NCI-H1694 (cell line): ENCODE data around the gene TBCEL.
A peak's percentile ranks its signal among the peaks of the same experiment; 100 is the strongest.
"Not testable (repeated sequence)": the region's sequence is repeated elsewhere in the genome, so short reads cannot be mapped to it uniquely, and the experiment has no call there.

ENCODE experiments used
- DNase-seq: peaks from one replicate; lab custom pipeline; 2025; lab: John Stamatoyannopoulos, UW

TBCEL gene

GRCh38 chr11:121106812-121107211 lies 82.9 kb downstream of the TBCEL start:
- DNase-seq, result no peak

- no peak for DNase-seq
These were observed 84.5 kb downstream of the TBCEL start for GRCh38 chr11:121108413-121108812.

GRCh38 chr11:121109471-121109870 lies 85.6 kb downstream of the TBCEL start:
- DNase-seq, result no peak

GRCh38 chr11:121109916-121110586 lies 86.1 kb downstream of the TBCEL start:
- no peak for DNase-seq

GRCh38 chr11:121110871-121111724 lies 87.2 kb downstream of the TBCEL start:
- DNase-seq, result no peak

GRCh38 chr11:121112498-121113455 lies 88.9 kb downstream of the TBCEL start:
- peak; percentile 14 for DNase-seq

GRCh38 chr11:121113611-121114010 lies 89.7 kb downstream of the TBCEL start:
- no peak for DNase-seq

- not testable (repeated sequence) for DNase-seq
These were observed 91.1 kb downstream of the TBCEL start for GRCh38 chr11:121115024-121115423.

- no peak for DNase-seq
These were observed 93.9 kb downstream of the TBCEL start for GRCh38 chr11:121117788-121118187.

GRCh38 chr11:121119440-121119839 lies 95.5 kb downstream of the TBCEL start:
- no peak for DNase-seq

GRCh38 chr11:121122328-121122727 lies 98.4 kb downstream of the TBCEL start:
- DNase-seq, result no peak

GRCh38 chr11:121123496-121124069 lies 99.7 kb downstream of the TBCEL start:
- DNase-seq, result no peak

GRCh38 chr11:121127809-121128208 lies 103.9 kb downstream of the TBCEL start:
- DNase-seq, result no peak

GRCh38 chr11:121129362-121130340 lies 105.7 kb downstream of the TBCEL start:
- no peak for DNase-seq

GRCh38 chr11:121131656-121132055 lies 107.8 kb downstream of the TBCEL start:
- no peak for DNase-seq

- DNase-seq, result no peak
These were observed 108.5 kb downstream of the TBCEL start for GRCh38 chr11:121132211-121132976.

- DNase-seq, result no peak
These were observed 110.9 kb downstream of the TBCEL start for GRCh38 chr11:121134741-121135312.

GRCh38 chr11:121137005-121137404 lies 113.1 kb downstream of the TBCEL start:
- DNase-seq, result no peak

- no peak for DNase-seq
These were observed 114.4 kb downstream of the TBCEL start for GRCh38 chr11:121138259-121138658.
